HCT116 (cell line): ENCODE results near the gene CNTNAP2. TPM values are rescaled to one million over a fixed set of nuclear protein-coding genes. Genes with fewer than 3 reads are reported as not detected.

Experiments used
- ATAC-seq: fragments of 200-7000 bp; cut with Tn5 transposase; 2 replicates; pipeline ENCODE4 v1.9.1; 2020; ENCODE audit warnings: mild to moderate bottlenecking, moderate library complexity
- BruUV-seq: library from RNA; stranded (reverse); fragments of 400-500 nt; replicated peaks from 2 replicates; lab custom pipeline; 2021; lab: Mats Ljungman, UMichigan
- CTCF ChIA-PET: fragments of 300-600 bp; sonication (Branson Sonifier 250); formaldehyde crosslinking; loops from one replicate; lab custom pipeline; 2021; ENCODE audit warnings: antibody characterized with exemption; lab: Charles Lee
- POLR2A ChIA-PET: fragments of 300-600, 350-600 bp; sonication (Branson Sonifier 250); formaldehyde crosslinking; loops from one replicate; lab custom pipeline; 2021; ENCODE audit warnings: antibody characterized with exemption; lab: Charles Lee
- RAD21 ChIA-PET, 2 experiments: fragments of 300-600 bp; sonication (Branson Sonifier 250); formaldehyde crosslinking; loops; one replicate each; lab custom pipeline; 2023; ENCODE audit warnings: low total read pairs in 2 of 2; ENCODE audit not compliant: uncharacterized antibody in 2 of 2, unreplicated experiment in 2 of 2, low non-redundant PET in 1 of 2; lab: Charles Lee
- DNase-seq: peaks from one replicate; pipeline ENCODE4 v3.0.0-alpha.2; 2010; ENCODE audit warnings: low read depth, low spot score
- H2AFZ ChIP-seq: fragments of 200-600 bp; shearing (Covaris generic), sonication (generic); 2 replicates; pipeline ENCODE4 v1.6.1; 2017; ENCODE audit warnings: low read depth, mixed run types, mixed read lengths, antibody characterized with exemption, low read length; ENCODE audit not compliant: poor library complexity, severe bottlenecking
- H3K27ac ChIP-seq: 2 replicates; pipeline ENCODE4 v1.5.1; 2012; ENCODE audit warnings: low read depth, low read length
- H3K27me3 ChIP-seq: fragments of 200-600 bp; sonication (generic); 2 replicates; pipeline ENCODE4 v1.6.1; 2016; ENCODE audit warnings: mixed run types, low read length, mixed read lengths; ENCODE audit not compliant: insufficient read depth
- H3K36me3 ChIP-seq, 2 experiments: fragments of 200-500 bp in 1 of 2; fragments of 200-600 bp in 1 of 2; sonication (Bioruptor generic) in 1 of 2; sonication (generic) in 1 of 2; 2 replicates each; pipeline versions ENCODE4 v1.5.1 to v1.6.1; 2014 to 2016; ENCODE audit warnings: low read length in 2 of 2, inconsistent platforms in 1 of 2, mixed read lengths in 1 of 2, mixed run types in 1 of 2; ENCODE audit not compliant: insufficient read depth in 2 of 2, control insufficient read depth in 1 of 2
- H3K4me1 ChIP-seq, 2 experiments: fragments of 200-600 bp in 1 of 2; sonication (generic) in 1 of 2; 2 replicates each; pipeline versions ENCODE4 v1.5.1 to v1.6.1; 2012 to 2017; ENCODE audit warnings: low read length in 2 of 2, inconsistent platforms in 1 of 2, mild to moderate bottlenecking in 1 of 2, mixed read lengths in 1 of 2, mixed run types in 1 of 2, moderate library complexity in 1 of 2; ENCODE audit not compliant: insufficient read depth in 2 of 2, control insufficient read depth in 1 of 2
- H3K4me2 ChIP-seq: fragments of 200-600 bp; sonication (generic); 2 replicates; pipeline ENCODE4 v1.6.1; 2017; ENCODE audit warnings: mixed run types, low read length, mixed read lengths
- H3K4me3 ChIP-seq, 2 experiments: fragments of 200-600 bp in 1 of 2; sonication (generic) in 1 of 2; replicated peaks in 1 of 2; 2 replicates each; pipeline ENCODE4 v1.5.1; 2011 to 2016; ENCODE audit warnings: low read length in 2 of 2, control low read depth in 1 of 2, low read depth in 1 of 2, mild to moderate bottlenecking in 1 of 2, mixed read lengths in 1 of 2, mixed run types in 1 of 2
- H3K79me2 ChIP-seq: fragments of 200-600 bp; sonication (generic); 2 replicates; pipeline ENCODE4 v1.6.1; 2017; ENCODE audit warnings: mild to moderate bottlenecking, mixed run types, low read length, moderate library complexity, mixed read lengths; ENCODE audit not compliant: insufficient read depth
- H3K9ac ChIP-seq: fragments of 200-600 bp; sonication (generic); 2 replicates; pipeline ENCODE4 v1.6.1; 2016; ENCODE audit warnings: low read length, mixed read lengths
- H3K9me2 ChIP-seq: fragments of 200-600 bp; sonication (generic), shearing (Covaris generic); 2 replicates; pipeline ENCODE4 v1.6.1; 2017; ENCODE audit warnings: mixed run types, mild to moderate bottlenecking, moderate library complexity; ENCODE audit not compliant: insufficient read depth
- H3K9me3 ChIP-seq, 2 experiments: fragments of 200-500 bp in 1 of 2; fragments of 200-600 bp in 1 of 2; sonication (Bioruptor generic) in 1 of 2; sonication (generic) in 1 of 2; 2 replicates each; pipeline ENCODE4 v1.6.1; 2014 to 2017; ENCODE audit warnings: low read length in 2 of 2, mixed read lengths in 2 of 2, inconsistent platforms in 1 of 2, low read depth in 1 of 2, mild to moderate bottlenecking in 1 of 2, mixed run types in 1 of 2, moderate library complexity in 1 of 2; ENCODE audit not compliant: control insufficient read depth in 1 of 2, insufficient read depth in 1 of 2
- H4K20me1 ChIP-seq: fragments of 200-600 bp; sonication (generic), shearing (Covaris generic); 2 replicates; pipeline ENCODE4 v1.6.1; 2017; ENCODE audit warnings: mixed run types, mild to moderate bottlenecking, moderate library complexity; ENCODE audit not compliant: insufficient read depth
- CTCF ChIP-seq, 3 experiments: fragments of 200-600 bp in 1 of 3; sonication (generic) in 1 of 3; IDR thresholded peaks in 2 of 3; conservative IDR thresholded peaks in 1 of 3; 2 replicates each; pipeline ENCODE4 v1.5.1; 2012 to 2017; ENCODE audit warnings: low read depth in 2 of 3, low read length in 2 of 3, antibody characterized with exemption in 1 of 3, borderline replicate concordance in 1 of 3, control low read depth in 1 of 3, mild to moderate bottlenecking in 1 of 3, mixed read lengths in 1 of 3, mixed run types in 1 of 3, moderate library complexity in 1 of 3; ENCODE audit not compliant: insufficient read depth in 1 of 3
- FOSL1 ChIP-seq: IDR thresholded peaks from 2 replicates; pipeline ENCODE4 v1.6.1; 2012; ENCODE audit warnings: low read depth
- POLR2A ChIP-seq: IDR thresholded peaks from 2 replicates; pipeline ENCODE4 v1.7.0; 2011; ENCODE audit warnings: borderline replicate concordance; ENCODE audit not compliant: insufficient read depth, insufficient read length; ENCODE audit errors: extremely low read depth
- SRF ChIP-seq: IDR thresholded peaks from 2 replicates; pipeline ENCODE4 v1.6.1; 2012; ENCODE audit warnings: low read depth
- TCF7L2 ChIP-seq: IDR thresholded peaks from 2 replicates; pipeline ENCODE4 v1.7.0; 2011; ENCODE audit warnings: borderline replicate concordance, inconsistent platforms; ENCODE audit not compliant: insufficient read depth, insufficient read length; ENCODE audit errors: extremely low read depth
- ZBTB33 ChIP-seq: IDR thresholded peaks from 2 replicates; pipeline ENCODE4 v1.6.1; 2011; ENCODE audit warnings: mild to moderate bottlenecking, low read length, moderate library complexity; ENCODE audit not compliant: insufficient replicate concordance; ENCODE audit errors: extremely low read depth
- ZFX ChIP-seq: fragments of 450-650 bp; IDR thresholded peaks from 2 replicates; pipeline ENCODE4 v1.6.1; 2017
- intact Hi-C: fragments of 100-400 bp; cut with micrococcal nuclease; formaldehyde crosslinking; loops from 2 replicates; pipeline ENCODE4 v1.10.0; 2022
- total RNA-seq: library from RNA; stranded (reverse); gene quantifications from one replicate; pipeline ENCODE4 v1.2.1, GENCODE V29; 2021; ENCODE audit not compliant: unreplicated experiment

Gene CNTNAP2
- total RNA-seq, 1 experiment from 2014 or later, result 0.37 TPM

DNA sequence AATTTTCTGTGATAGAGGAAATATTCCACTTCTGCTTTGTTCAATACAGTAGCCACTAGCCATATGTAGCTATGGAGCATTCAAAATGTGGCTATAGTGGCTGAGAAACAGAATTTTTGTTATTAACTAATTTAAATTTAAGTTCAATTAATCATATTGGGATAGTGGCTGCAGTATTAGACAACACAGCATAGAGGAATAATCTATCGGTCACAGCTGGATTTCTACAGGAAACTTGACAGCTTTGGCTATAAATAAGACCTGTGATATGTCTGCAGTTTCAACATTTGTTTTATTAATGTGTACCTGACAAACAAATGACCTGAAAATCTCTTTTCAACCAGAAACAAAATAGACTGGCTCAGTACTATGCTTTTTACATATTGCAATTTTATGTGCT is 953.2 kb downstream of the CNTNAP2 start:
- Histone ChIP-seq H3K4me1 (no peaks in the 10 kb centered on the region), H3K36me3 (no peaks in the 10 kb centered on the region), H3K4me3 (no peak overlapping the region), H3K9ac (no peak overlapping the region), H3K4me2 (no peak overlapping the region), H2AFZ (no peak overlapping the region), H4K20me1 (no peaks in the 10 kb centered on the region), H3K9me3 (peaks cover 7 to 13% of the 10 kb centered on the region in 2 experiments; a peak in 2 of 4 replicates), H3K27ac (no peak overlapping the region), H3K27me3 (no peaks in the 10 kb centered on the region), H3K79me2 (no peaks in the 10 kb centered on the region), H3K9me2 (no peaks in the 10 kb centered on the region)
- no TSS peak for BruUV-seq
- CTCF ChIA-PET, result no interaction called here
- TF ChIP-seq FOSL1 (no peak), ZBTB33 (no peak), ZFX (no peak), CTCF (IDR thresholded peaks at IDR 0.05 in 2 of 3, conservative IDR thresholded peaks at IDR 0.05 in 1 of 3; ENCODE audit: borderline replicate concordance in 1 of 3, insufficient read depth in 1 of 3, low read depth in 2 of 3, low read length in 2 of 3) (no peak), POLR2A (no peak), TCF7L2 (no peak), SRF (no peak)
- POLR2A ChIA-PET, result no interaction called here
- ATAC-seq (no peak), DNase-seq (no peak)
- RAD21 ChIA-PET, result no interaction called here
- intact Hi-C loops, result no loop called here
